HG03095 (cell line): ENCODE results near the gene PAFAH2.
A peak's percentile ranks its signal among the peaks of the same experiment; 100 is the strongest.
"Not testable (repeated sequence)": the region's sequence is repeated elsewhere in the genome, so short reads cannot be mapped to it uniquely, and the experiment has no call there.

Source experiments
- ATAC-seq: cut with Tn5 transposase; IDR thresholded peaks from one replicate; pipeline ENCODE4 v1.9.1; 2021; ENCODE audit warnings: moderate library complexity; ENCODE audit not compliant: unreplicated experiment

PAFAH2 gene

DNA sequence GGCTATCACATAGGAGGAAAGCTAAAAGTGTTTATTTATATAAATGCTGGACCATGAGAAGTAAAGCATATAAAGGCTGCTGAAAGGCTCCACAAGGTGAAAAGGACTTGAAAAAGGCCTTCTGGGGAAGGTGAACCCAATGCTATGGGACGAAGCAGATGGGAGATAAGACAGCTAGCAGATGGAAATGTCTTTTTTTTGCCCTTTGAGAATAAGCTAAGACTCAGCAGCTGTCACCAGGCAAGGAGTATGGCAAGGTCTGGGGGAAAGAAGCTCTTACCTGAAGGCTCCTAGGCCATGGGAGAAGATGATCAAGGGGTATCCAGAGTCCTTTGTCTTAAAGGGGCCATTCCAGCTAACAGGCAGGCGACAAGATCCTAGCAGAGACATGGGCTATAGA is 9.9 kb downstream of the PAFAH2 start:
- ATAC-seq, result no peak

DNA sequence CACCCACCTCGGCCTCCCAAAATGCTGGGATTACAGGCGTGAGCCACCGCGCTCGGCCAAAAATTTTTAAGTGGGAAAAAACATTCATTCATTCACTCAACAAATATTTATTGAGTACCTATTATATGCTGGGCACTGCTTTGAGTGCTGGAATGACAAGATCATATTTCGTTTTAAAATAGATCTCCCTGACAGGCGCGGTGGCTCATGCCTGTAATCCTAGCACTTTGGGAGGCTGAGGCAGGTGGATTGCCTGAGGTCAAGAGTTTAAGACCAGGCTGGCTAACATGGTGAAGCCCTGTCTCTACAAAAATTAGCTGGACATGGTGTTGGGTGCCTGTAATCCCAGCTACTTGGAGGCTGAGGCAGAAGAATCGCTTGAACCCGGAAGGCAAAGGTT is 11.1 kb downstream of the PAFAH2 start:
- ATAC-seq, result not testable (repeated sequence)

DNA sequence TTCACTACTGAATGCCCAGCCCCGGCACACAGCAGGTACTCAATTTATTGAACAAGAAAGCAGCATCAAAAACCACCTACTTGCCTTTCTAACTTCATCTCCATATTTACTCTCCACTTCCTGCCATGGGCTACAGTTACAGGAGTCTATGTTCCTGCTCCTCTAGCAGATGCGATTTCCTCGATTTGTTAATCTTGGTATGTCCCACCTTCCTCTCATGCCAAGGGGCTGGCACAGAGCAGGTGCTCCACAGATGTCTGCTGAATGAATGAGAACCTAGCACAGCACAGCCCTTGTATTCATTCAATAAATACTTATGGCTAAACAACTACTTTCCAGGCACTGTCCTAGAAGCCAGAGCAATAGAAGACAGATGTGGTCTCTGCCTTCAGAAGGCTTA is 12.2 kb downstream of the PAFAH2 start:
- ATAC-seq, result no peak

DNA sequence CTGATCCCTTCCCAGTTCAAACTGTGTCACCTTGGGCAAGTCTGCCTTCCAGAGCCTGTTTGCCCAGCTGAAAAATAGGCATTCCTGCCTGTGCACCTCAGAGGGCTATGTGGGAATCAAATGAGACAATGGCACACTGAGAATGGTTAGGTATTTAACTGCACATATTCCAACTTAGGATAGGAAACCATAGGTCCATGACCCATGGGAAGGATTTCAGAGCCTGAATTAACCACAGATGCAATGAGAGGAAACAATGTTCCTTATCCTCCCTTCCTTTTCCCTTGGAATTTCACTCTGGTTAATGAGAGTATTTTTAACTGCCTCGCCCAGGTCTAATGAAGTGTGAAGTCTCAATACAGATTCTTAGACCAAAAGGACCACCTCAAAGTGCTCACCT is 12.7 kb downstream of the PAFAH2 start:
- no peak for ATAC-seq

DNA sequence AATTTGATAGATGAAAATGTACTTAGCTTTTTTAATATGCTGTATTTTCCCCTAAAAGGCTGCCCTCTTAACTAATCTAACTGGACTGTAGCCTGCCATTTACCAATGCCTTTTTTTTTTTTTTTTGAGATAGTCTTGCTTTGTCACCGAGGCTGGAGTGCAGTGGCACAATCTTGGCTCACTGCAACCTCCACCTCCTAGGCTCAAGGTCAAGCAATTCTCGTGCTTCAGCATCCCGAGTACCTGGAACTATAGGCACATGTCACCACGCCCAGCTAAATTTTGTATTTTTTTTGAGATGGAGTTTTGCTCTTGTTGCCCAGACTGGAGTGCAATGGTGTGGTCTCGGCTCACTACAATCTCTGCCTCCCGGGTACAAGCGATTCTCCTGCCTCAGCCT is 18.7 kb downstream of the PAFAH2 start:
- ATAC-seq, result no peak

DNA sequence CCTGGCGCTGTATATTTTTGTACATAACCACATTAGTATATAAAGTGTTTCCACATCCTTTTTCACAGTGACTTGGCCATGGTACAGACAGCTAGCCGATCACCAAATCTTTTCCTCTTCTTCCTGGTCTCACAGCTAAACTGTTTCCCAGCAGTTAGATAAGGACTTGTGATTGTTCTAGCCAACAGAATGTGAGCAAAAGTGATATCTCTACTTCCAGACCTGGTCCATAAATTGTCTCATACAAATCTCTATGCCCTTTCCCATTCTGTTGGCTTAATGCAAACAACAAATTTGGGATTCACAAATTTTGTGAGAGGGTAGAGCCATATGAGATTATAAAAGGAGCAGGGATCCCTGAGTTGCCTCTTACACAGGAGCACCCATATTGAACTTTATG is 19.5 kb downstream of the PAFAH2 start:
- ATAC-seq, result no peak

DNA sequence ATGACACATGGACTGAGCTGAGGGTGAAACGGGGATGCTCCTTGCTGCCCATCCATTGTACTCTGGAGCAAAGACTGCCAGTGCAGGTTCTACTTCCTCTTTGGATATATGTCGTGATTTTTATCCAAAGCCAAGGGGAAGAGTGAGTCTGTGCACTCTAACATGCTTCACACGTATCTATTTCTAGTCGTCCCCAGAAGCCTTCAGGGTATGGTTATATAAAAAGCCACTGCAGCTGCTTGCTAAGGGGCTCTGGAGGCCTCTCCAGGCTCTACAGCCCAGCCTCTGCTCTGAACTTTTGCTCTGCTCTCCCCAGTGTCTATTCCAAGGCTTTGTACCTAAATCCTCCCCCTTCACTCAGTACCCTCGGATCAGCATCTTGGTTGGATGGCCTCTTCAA is 20.1 kb downstream of the PAFAH2 start:
- ATAC-seq, result no peak

DNA sequence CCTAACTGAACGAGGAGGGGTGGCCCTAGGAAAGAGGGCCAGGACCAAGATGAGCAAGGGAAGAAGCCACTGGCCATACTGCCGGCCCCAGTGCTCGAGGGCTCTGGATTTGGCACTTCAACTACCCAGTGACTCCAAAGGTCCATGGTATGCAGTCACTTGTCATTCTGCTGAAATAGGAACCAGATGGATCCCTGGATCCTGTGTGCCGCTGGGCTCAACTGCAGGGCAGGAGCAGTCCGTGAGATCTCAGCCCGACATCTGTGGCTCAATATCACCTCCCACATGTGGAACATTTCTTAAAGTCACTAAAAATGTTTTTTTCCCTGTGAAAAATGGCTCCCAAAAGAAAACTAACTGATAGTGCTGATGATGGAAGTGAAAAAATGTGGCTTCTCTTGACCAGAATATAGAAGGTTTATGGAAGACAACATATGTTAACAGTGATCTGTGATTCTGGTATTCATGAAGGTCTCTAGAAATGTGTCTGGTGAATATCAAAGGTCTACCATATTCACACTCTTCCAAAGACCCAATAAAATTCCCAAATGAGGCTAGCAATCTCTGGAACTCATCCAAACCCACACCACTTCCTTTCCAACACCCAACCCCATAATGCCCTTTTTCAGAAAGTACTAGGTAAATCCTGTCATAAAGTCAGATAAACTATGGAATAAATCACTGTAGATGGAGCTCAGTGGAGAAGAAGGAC is 24.1 kb downstream of the PAFAH2 start:
- no peak for ATAC-seq

DNA sequence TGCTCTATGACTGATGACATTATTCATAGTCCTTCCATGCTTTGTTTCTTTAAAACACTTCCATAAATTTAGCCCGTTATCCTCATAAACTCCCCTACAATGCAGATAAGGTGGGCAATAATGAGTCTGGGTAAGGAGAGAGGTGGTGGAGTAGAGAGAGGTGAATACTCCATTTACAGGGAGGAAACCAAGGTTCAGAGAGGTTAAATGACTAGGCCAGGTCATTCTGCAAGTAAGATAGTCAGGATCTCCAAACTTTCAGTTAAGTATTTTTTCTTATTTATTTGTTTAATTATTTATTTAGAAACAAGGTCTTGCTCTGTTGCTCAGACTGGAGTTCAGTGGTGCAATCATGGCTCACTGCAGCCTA is 26.1 kb downstream of the PAFAH2 start:
- no peak for ATAC-seq

DNA sequence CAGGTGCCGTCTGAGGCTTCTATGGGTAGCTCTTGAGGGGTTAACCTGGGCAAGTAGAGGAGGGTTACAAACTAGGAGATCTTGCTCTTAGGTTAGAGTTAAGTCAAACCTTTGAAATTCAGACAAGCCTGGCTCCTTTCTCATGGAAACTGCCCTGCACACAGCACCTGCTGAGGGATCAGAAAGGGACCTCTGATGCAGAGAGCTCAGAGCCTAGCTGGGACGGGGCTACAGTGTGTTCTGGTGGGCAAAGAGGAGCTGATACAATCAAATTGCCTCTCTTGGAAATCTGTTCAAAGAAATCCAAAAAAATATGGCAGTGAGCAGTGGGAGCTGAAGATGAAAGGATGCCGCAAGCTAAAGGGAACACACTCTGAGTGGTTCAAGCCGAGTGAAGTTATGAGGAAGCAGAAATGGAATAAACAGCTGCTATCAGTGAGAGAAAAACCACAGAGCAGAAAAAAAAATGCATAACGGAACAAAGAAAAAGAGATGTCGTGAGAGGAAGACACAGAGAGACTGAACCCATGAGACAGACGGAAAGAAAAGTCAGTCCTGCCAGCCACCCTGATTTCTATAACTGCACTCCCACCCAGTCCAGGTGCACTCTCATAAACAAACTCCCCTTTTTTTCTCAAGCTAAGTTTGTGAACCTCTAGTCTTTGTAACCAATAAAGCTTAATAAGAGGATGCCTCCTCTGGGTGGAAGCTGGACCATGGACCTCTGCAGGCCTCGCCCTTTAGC is 26.6 kb downstream of the PAFAH2 start:
- peak; percentile 62 for ATAC-seq

DNA sequence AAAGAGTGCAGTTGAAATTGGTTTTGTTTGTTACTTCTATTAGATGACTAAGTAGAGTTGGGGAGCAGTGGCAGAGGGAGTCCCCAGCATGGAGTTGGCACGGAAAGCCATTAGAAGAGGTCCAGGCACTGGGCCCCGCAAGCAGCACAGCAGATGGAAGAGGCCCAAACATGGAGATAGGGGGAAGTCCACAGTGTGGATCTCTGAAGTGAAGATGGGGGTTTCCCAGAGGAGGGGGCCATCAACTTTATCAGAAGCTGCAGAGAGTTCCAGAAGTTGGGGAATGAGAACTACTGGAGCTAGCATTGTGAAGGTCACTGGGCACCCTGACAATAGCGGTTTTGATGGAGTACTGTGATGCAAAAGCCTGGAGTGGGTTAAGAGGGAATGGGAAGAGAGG is 30.6 kb downstream of the PAFAH2 start:
- no peak for ATAC-seq

DNA sequence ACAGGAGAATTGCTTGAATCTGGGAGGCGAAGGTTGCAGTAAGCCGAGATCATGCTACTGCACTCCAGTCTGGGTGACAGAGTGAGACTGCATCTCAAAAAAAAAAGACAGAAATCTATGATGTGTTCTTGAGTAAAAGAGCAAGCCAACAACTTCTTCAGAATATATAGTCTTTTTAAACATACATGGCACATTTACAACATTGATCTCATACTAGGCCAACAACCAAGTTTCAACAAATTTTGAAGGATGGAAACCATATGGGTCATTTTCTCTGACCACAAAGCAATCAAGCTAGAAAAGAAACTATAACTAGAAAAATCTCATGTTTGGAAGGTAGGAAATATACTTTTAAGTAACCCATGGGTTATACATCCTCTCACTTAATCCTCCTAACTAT is 38.3 kb downstream of the PAFAH2 start:
- ATAC-seq, result no peak

DNA sequence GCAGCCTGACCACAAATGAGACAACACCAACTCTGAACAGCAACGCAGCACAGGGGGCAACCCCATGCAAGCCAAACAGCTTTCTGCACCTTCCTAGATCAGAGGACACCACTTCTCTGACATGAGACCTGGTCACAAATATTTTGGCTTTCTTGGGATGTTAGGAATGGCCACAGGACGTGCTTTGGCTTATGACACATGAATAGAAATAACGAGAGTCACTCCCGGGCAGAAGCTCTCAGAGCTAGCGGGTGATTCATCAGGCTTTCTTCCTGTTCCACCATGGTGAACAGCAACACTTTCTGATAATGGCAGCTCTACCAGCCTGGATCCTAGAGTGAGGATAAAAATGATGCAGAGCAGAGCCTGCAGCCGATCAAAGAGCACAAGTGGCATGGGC is 39.4 kb downstream of the PAFAH2 start:
- ATAC-seq, result no peak

DNA sequence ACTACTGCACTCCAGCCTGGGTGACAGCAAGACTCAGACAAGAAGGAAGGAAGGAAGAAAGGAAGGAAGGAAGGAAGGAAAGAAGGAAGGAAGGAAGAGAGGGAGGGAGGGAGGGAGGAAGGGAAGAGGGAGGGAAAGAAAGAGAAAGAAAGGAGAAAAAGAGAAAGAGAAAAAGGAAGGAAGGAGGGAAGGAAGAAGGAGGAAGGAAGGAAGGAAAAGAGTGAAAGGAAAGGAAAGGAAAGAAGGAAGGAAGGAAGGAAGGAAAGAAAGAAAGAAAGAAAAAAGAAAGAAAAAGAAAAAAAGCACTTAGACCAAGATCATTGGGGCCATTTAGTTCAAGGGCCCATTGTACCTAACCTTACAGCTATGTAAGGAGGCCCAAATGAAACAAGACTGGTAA is 42.3 kb downstream of the PAFAH2 start:
- no peak for ATAC-seq

DNA sequence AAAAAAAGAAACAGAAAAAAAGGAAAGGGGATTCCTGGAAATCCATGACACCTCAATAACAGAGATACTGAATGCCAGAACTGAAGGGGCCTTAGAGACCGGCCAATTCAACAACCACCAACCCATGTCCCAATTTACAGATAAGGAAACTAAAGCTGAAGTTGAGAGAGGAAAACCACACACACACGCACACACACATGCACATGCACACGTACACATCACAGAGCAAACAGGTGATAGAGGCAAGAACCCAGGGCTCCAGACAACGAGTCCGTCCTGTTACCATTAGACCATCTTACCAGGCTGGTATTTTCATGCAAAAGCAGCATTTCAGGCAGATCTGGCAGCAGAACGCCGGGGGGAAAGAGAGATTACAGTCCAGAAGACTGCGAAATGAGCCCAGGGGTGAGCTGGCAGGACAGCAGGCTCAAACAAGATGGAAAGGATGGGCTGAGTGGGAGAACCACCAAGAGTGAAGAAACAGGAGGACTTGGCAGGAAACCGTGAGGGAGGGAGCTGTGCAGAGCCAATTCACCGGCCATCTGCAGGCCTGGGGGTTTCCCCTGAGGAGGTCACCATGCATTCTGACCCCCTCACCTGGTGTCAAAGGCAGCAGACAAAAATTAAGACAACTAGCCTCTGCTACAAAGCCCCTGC is 43.5 kb downstream of the PAFAH2 start:
- no peak for ATAC-seq

DNA sequence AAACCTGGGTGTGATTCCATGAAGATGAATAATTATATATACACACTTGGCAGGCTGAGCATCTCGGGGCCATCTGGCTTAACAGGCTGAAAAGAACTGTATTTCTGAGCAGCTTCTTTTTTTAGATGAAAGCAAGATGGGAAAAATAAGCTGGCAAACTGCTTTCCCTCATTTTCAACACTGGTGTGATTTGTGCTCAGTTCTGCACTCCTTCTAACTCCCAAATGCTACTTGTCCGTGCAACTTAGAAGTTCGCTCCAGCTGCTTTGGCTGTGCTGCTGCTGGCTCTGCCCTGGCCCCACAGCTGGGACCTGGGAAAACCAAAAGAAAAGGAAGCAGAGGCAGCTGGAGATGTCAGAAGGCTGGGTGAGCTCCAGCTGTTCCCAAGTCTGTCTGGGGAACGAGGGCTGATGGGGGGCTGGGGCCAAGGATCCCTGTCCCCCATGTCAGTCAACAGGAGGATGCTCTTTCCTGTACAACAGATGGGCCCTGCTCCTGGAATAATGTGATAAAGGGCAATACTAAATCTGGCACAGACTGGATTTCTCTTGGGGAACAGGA is 44.9 kb downstream of the PAFAH2 start:
- ATAC-seq, result no peak

DNA sequence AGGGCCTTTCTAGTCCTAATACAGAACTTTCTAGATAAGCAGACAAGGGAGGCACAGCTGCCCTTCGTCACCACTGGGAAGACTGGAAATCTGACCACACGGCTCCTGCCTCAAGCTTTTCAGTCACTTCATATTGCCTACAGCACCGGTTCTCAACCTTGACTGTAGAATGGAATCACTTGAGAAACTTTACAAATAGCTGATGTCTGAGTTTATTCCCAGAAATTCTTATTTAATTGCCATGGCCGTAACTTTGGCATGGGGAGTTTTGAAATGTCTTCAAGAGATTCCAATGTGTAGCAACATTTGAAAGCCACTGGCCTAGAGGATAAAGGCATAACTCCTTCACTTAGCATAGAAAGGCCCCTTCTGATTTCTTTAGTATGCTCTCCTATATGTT is 49.2 kb downstream of the PAFAH2 start:
- ATAC-seq, result no peak

DNA sequence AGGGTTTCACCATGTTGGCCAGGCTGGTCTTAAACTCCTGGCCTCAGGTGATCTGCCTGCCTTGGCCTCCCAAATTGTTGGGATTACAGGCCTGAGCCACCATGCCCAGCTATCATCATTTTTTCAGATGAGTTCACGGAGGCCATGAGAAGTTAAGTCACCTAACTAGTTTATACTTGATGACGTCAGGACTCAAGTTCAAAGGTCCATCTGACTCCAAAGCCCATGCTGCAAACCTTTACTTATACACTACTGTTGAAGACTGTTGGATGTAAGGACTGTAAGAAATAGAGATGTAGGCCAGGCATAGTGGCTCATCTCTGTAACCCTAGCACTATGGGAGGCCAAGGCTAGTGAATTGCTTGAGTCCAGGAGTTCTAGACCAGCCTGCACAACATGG is 50.8 kb downstream of the PAFAH2 start:
- no peak for ATAC-seq

DNA sequence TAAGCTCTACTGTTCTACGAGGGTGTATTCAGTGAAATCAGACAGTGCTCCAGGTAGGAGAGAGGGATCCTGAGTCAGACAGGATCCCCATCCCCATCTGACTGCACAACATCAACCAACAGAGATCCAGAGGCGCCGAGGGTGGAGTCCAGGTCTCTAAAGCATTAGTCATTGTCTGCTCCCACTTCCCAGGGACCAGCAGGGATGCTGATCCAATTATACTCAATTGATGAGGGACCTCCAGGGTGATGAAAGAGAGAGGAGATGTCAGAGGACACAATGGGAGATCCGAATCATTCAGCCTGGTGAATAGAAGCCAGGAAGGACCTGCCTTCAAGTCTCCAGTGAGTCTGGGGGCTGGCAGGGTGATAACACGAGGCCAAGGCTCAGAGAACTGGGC is 52.1 kb downstream of the PAFAH2 start:
- no peak for ATAC-seq

DNA sequence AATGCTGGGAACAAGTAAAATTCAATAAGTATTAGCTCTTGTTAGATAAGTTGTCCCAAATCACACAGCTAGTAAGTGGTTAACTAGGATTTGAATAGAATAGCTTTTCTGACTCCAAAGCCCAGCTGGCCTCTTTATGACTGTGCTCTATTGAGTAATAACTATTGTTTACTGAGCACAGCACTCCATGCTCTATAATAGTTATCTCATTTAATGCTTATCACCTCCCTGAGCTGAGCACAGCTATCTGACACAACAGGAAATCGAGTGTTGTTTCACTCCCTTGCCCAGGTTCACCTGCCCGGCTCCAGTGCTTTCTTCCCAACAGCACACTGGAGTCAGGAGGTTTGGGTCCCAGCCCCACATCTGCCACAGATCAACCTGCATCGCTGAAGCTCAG is 52.9 kb downstream of the PAFAH2 start:
- ATAC-seq, result no peak

DNA sequence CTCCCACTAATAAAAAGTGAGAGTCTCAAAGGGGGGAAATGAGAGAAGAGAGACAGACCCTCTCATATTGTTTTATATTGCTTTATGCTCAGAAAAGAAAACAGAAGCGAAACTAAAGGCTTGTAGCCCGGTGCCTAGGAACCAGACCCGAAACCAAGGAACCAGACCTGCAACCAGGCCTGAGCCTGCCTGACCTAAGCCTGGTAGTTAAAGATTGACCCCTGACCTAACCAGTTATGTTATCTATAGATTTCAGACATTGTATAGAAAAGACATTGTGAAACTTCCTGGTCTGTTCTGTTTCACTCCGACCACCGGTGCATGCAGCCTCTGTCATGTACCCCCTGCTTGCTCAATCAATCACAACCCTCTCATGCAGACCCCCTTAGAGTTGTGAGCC is 54.4 kb downstream of the PAFAH2 start:
- ATAC-seq, result not testable (repeated sequence)

DNA sequence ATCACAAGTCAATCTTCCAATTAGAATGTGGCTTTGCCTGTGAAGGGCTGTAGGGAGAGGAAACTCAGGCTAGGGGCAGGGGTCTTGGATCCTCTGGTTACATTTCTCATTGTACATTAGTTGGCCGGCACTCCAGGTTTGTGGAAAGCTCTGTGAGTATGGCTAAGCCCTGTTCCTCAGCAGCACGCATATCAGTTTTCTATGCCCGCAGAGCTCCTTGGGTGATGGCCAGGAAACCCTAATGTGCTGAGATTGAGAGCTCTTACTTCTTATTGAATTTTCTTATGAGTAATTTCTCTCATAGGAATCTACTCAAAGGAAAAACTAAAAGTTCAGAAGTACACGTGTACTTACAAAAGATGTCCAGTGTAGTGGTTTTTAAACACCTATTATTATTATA is 60.9 kb downstream of the PAFAH2 start:
- no peak for ATAC-seq
